Muscle of arm (tissue), 14 donors: ENCODE results near the gene RPS6KA3. TPM values are rescaled to one million over a fixed set of nuclear protein-coding genes. Genes with fewer than 3 reads are reported as not detected.

Source experiments
- DNase-seq: peaks from one replicate; pipeline ENCODE4 v3.0.0-alpha.2; 2013
- long read RNA-seq, 11 donors: transcript quantifications; one replicate each; lab custom pipeline, GENCODE V29; 2026
- polyA plus RNA-seq, 12 donors: library from polyadenylated mRNA; unstranded; fragments of 120-200 nt; gene quantifications; one replicate each; pipeline ENCODE4 v1.2.1, GENCODE V29; 2013; ENCODE audit not compliant: insufficient read length in 12 of 12

The RPS6KA3 gene
- polyA plus RNA-seq = 10 to 100 TPM in 11 of 12 donors, not detected in 1; 35.2 to 61.2 (median 46.5) TPM
- long read RNA-seq, donor 1, full-length matches to known transcripts = 2 of 12 reads
- long read RNA-seq, donor 1, partial matches to known transcripts = 10 of 12 reads
- long read RNA-seq, donor 1, other reads (novel, unspliced or antisense) = 0 of 12 reads
- long read RNA-seq, donor 2, full-length matches to known transcripts = 11 of 11 reads
- long read RNA-seq, donor 2, partial matches to known transcripts = 0 of 11 reads
- long read RNA-seq, donor 2, other reads (novel, unspliced or antisense) = 0 of 11 reads
- long read RNA-seq, donor 3, full-length matches to known transcripts = 6 of 6 reads
- long read RNA-seq, donor 3, partial matches to known transcripts = 0 of 6 reads
- long read RNA-seq, donor 3, other reads (novel, unspliced or antisense) = 0 of 6 reads
- long read RNA-seq, donor 4, full-length matches to known transcripts = 2 of 2 reads
- long read RNA-seq, donor 4, partial matches to known transcripts = 0 of 2 reads
- long read RNA-seq, donor 4, other reads (novel, unspliced or antisense) = 0 of 2 reads
- long read RNA-seq, donor 5, full-length matches to known transcripts = 13 of 13 reads
- long read RNA-seq, donor 5, partial matches to known transcripts = 0 of 13 reads
- long read RNA-seq, donor 5, other reads (novel, unspliced or antisense) = 0 of 13 reads
- long read RNA-seq, donor 6, full-length matches to known transcripts = 2 of 8 reads
- long read RNA-seq, donor 6, partial matches to known transcripts = 6 of 8 reads
- long read RNA-seq, donor 6, other reads (novel, unspliced or antisense) = 0 of 8 reads
- long read RNA-seq, donor 7, full-length matches to known transcripts = 2 of 8 reads
- long read RNA-seq, donor 7, partial matches to known transcripts = 6 of 8 reads
- long read RNA-seq, donor 7, other reads (novel, unspliced or antisense) = 0 of 8 reads
- long read RNA-seq, donor 8, full-length matches to known transcripts = 13 of 13 reads
- long read RNA-seq, donor 8, partial matches to known transcripts = 0 of 13 reads
- long read RNA-seq, donor 8, other reads (novel, unspliced or antisense) = 0 of 13 reads
- long read RNA-seq, donor 9, full-length matches to known transcripts = 2 of 2 reads
- long read RNA-seq, donor 9, partial matches to known transcripts = 0 of 2 reads
- long read RNA-seq, donor 9, other reads (novel, unspliced or antisense) = 0 of 2 reads
- long read RNA-seq, donor 10, full-length matches to known transcripts = 9 of 9 reads
- long read RNA-seq, donor 10, partial matches to known transcripts = 0 of 9 reads
- long read RNA-seq, donor 10, other reads (novel, unspliced or antisense) = 0 of 9 reads
- long read RNA-seq, donor 11, full-length matches to known transcripts = 2 of 2 reads
- long read RNA-seq, donor 11, partial matches to known transcripts = 0 of 2 reads
- long read RNA-seq, donor 11, other reads (novel, unspliced or antisense) = 0 of 2 reads

GRCh38 chrX:20266810-20267606 is at the start of gene RPS6KA3:
Gene RPS6KA3, minus strand, starts transcription at chrX:20266909. Its CDS starts 277 bp downstream, at chrX:20266632.
- DNase-seq = peak; percentile 87

- DNase-seq = no peak
Observed at GRCh38 chrX:20315140-20315539, 48.4 kb upstream of the RPS6KA3 start.

GRCh38 chrX:20313899-20314298 is 47.2 kb upstream of the RPS6KA3 start:
- no peak for DNase-seq

- no peak for DNase-seq
Observed at GRCh38 chrX:20312018-20312417, 45.3 kb upstream of the RPS6KA3 start.

GRCh38 chrX:20311505-20311904 is 44.8 kb upstream of the RPS6KA3 start:
- no peak for DNase-seq

GRCh38 chrX:20309806-20310205 is 43.1 kb upstream of the RPS6KA3 start:
- no peak for DNase-seq

GRCh38 chrX:20306668-20307067 is 40.0 kb upstream of the RPS6KA3 start:
- DNase-seq = no peak

- DNase-seq = no peak
Observed at GRCh38 chrX:20300822-20301221, 34.1 kb upstream of the RPS6KA3 start.

GRCh38 chrX:20294957-20295356 is 28.2 kb upstream of the RPS6KA3 start:
- no peak for DNase-seq

- no peak for DNase-seq
Observed at GRCh38 chrX:20294284-20294683, 27.6 kb upstream of the RPS6KA3 start.

- no peak for DNase-seq
Observed at GRCh38 chrX:20285511-20285910, 18.8 kb upstream of the RPS6KA3 start.

GRCh38 chrX:20284992-20285391 is 18.3 kb upstream of the RPS6KA3 start:
- no peak for DNase-seq

- DNase-seq = no peak
Observed at GRCh38 chrX:20284444-20284843, 17.7 kb upstream of the RPS6KA3 start.

- DNase-seq = no peak
Observed at GRCh38 chrX:20280938-20281337, 14.2 kb upstream of the RPS6KA3 start.

- no peak for DNase-seq
Observed at GRCh38 chrX:20274121-20274520, 7.4 kb upstream of the RPS6KA3 start.

GRCh38 chrX:20271730-20272129 is 5.0 kb upstream of the RPS6KA3 start:
- DNase-seq = no peak

- no peak for DNase-seq
Observed at GRCh38 chrX:20271186-20271585, 4.5 kb upstream of the RPS6KA3 start.

GRCh38 chrX:20270562-20270890 is 3.8 kb upstream of the RPS6KA3 start:
- DNase-seq = no peak

- DNase-seq = no peak
Observed at GRCh38 chrX:20269848-20270561, 3.3 kb upstream of the RPS6KA3 start.
